Activated CD8-positive, alpha-beta memory T cell treated with anti-CD3 and anti-CD28 coated beads for 36 hours (primary cell): ENCODE data around the gene EME2. TPM values are rescaled to one million over a fixed set of nuclear protein-coding genes. Genes with fewer than 3 reads are reported as not detected.

Experiments
- CTCF ChIA-PET: fragments of 350-600 bp; sonication (Branson Sonifier 250); formaldehyde crosslinking; loops from one replicate; lab custom pipeline; 2021; ENCODE audit warnings: antibody characterized with exemption; lab: Charles Lee
- POLR2A ChIA-PET: fragments of 350-600 bp; sonication (Branson Sonifier 250); formaldehyde crosslinking; loops from one replicate; lab custom pipeline; 2021; ENCODE audit warnings: antibody characterized with exemption; lab: Charles Lee
- total RNA-seq, 2 experiments: library from RNA; stranded (reverse); gene quantifications; one replicate each; pipeline ENCODE4 v1.2.3, GENCODE V29; 2021

Gene EME2
- total RNA-seq, 2 experiments from 2014 or later = 20.3 TPM

- ChIA-PET POLR2A (no interaction called here), CTCF (no interaction called here)
Observed at GRCh38 chr16:1763521-1764511, 8.8 kb upstream of the EME2 start.

- ChIA-PET POLR2A (no interaction called here), CTCF (no interaction called here)
Observed at GRCh38 chr16:1764971-1765370, 7.6 kb upstream of the EME2 start.

GRCh38 chr16:1765826-1766225 lies 6.8 kb upstream of the EME2 start:
- ChIA-PET CTCF (no interaction called here), POLR2A (no interaction called here)

GRCh38 chr16:1766231-1766630 lies 6.4 kb upstream of the EME2 start:
- CTCF ChIA-PET = no interaction called here
- POLR2A ChIA-PET = no interaction called here

GRCh38 chr16:1766701-1767100 lies 5.9 kb upstream of the EME2 start:
- CTCF ChIA-PET = no interaction called here
- POLR2A ChIA-PET = no interaction called here

- ChIA-PET POLR2A (interaction anchor here (0.6 kb wide), 1 partner anchor 398 kb away, joined by 9 read pairs; no protein-coding TSS in a partner anchor), CTCF (interaction anchor here (1.7 kb wide), 1 partner anchor 61 kb away, joined by 4 read pairs; the partner anchor contains the start of gene MAPK8IP3)
Observed at GRCh38 chr16:1767116-1767994, 5.3 kb upstream of the EME2 start.

- ChIA-PET POLR2A (interaction anchor here (0.6 kb wide), 1 partner anchor 399 kb away, joined by 9 read pairs; no protein-coding TSS in a partner anchor), CTCF (interaction anchor here (1.7 kb wide), 1 partner anchor 62 kb away, joined by 4 read pairs; the partner anchor contains the start of gene MAPK8IP3)
Observed at GRCh38 chr16:1768061-1768766, 4.4 kb upstream of the EME2 start.

- CTCF ChIA-PET = interaction anchor here (1.7 kb wide), 1 partner anchor 63 kb away, joined by 4 read pairs; the partner anchor contains the start of gene MAPK8IP3
Observed at GRCh38 chr16:1768767-1769401, 3.7 kb upstream of the EME2 start.

GRCh38 chr16:1769402-1770300 lies 3.0 kb upstream of the EME2 start:
- ChIA-PET POLR2A (interaction anchor here (0.5 to 5.2 kb wide), 3 partner anchors 13 to 363 kb away, joined by 3 to 42 read pairs (median 4); partner anchors contain the start of genes NUBP2 and SPSB3), CTCF (interaction anchor here (3.5 kb wide), 1 partner anchor 13 kb away, joined by 19 read pairs; the partner anchor contains the start of genes NUBP2 and SPSB3)

More at GRCh38 chr16:1768767-1769401, 3.7 kb upstream of the EME2 start:
- POLR2A ChIA-PET = interaction anchor here (0.5 to 5.2 kb wide), 2 partner anchors 13 to 362 kb away, joined by 4 to 42 read pairs; partner anchors contain the start of genes NUBP2 and SPSB3

- ChIA-PET POLR2A (interaction anchor here (1.2 to 5.2 kb wide), 2 partner anchors 12 to 54 kb away, joined by 3 to 42 read pairs; partner anchors contain the start of genes NUBP2 and SPSB3), CTCF (interaction anchor here (3.5 kb wide), 1 partner anchor 12 kb away, joined by 19 read pairs; the partner anchor contains the start of genes NUBP2 and SPSB3)
Observed at GRCh38 chr16:1770328-1771187, 2.1 kb upstream of the EME2 start.

GRCh38 chr16:1771188-1771863 lies 1.3 kb upstream of the EME2 start, which contains the start of gene NME3:
Gene NME3 (minus strand): TSS chr16:1771543. CDS start chr16:1771534, 9 bp downstream.
- ChIA-PET POLR2A (interaction anchor here (0.8 to 5.2 kb wide), 4 partner anchors 11 to 65 kb away, joined by 3 to 42 read pairs (median 6); partner anchors contain the start of genes MAPK8IP3, NUBP2 and SPSB3), CTCF (interaction anchor here (0.7 to 3.5 kb wide), 2 partner anchors 12 to 66 kb away, joined by 4 to 19 read pairs; partner anchors contain the start of genes NUBP2 and SPSB3)

- ChIA-PET CTCF (interaction anchor here (0.7 to 3.5 kb wide), 5 partner anchors 11 to 67 kb away, joined by 3 to 19 read pairs (median 3); partner anchors contain the start of genes NUBP2 and SPSB3), POLR2A (interaction anchor here (0.8 to 5.2 kb wide), 3 partner anchors 10 to 66 kb away, joined by 3 to 42 read pairs (median 9); partner anchors contain the start of genes MAPK8IP3, NUBP2 and SPSB3)
Observed at GRCh38 chr16:1771864-1772361, 697 bp upstream of the EME2 start.

- ChIA-PET CTCF (interaction anchor here (0.7 to 3.5 kb wide), 7 partner anchors 9 to 352 kb away, joined by 3 to 19 read pairs (median 3); partner anchors contain the start of genes MAPK8IP3, NUBP2 and SPSB3), POLR2A (interaction anchor here (0.8 to 5.2 kb wide), 3 partner anchors 9 to 187 kb away, joined by 4 to 42 read pairs (median 9); partner anchors contain the start of genes MAPK8IP3, NUBP2 and SPSB3)
Observed at GRCh38 chr16:1772908-1773702, 495 bp downstream of the EME2 start, which contains the start of gene MRPS34. Gene MRPS34 (minus strand): TSS chr16:1773134. CDS start chr16:1773119, 15 bp downstream.
